B cell (primary cell): ENCODE data around the gene PITPNB.

Source experiments
- CTCF ChIP-seq: fragments of 200-600 bp; IDR thresholded peaks from one replicate; pipeline ENCODE4 v1.8.0; 2022; ENCODE audit warnings: antibody characterized with exemption, mild to moderate bottlenecking
- EZH2 ChIP-seq: IDR thresholded peaks from 2 replicates; pipeline ENCODE4 v1.6.1; 2012; ENCODE audit warnings: borderline replicate concordance, low read depth, mild to moderate bottlenecking, moderate library complexity, low read length; ENCODE audit not compliant: insufficient read depth, poor library complexity, severe bottlenecking

- TF ChIP-seq CTCF (no peak), EZH2 (no peak)
Measured at GRCh38 chr22:27863556-27863955, 55.5 kb downstream of the PITPNB start.
